Measurements from ENCODE around the gene ADAM12. TPM values are rescaled to one million over a fixed set of nuclear protein-coding genes. Genes with fewer than 3 reads are reported as not detected.

ADAM12 gene
- total RNA-seq, 1 experiment from 2014 or later, result not detected

DNA sequence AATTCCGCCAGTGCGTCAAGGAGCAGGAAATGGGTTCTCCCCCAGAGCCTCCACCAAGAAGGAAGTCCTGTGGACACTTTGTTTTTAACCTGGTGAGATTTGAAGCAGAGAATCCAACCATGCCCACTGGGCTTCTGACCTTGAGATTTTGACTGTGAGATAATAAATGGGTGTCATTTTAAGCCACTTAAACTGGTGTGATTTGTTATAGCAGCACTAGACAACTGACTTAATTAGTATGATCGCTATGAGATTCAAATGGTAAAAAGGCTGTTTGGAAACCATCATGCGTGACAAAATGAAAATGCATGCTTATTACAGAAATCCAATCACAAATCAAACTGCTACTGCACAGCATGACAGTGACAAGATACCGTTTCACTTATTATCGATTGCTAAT is 98.0 kb downstream of the ADAM12 start:
- H3K9me2 ChIP-seq (ENCODE audit: insufficient read depth), result no peaks in the 10 kb centered on the region
- DNase-seq (ENCODE audit: low read depth, low spot score) (no peak), ATAC-seq (no peak)
- no peaks in the 10 kb centered on the region for H3K9me3 ChIP-seq (ENCODE audit: control insufficient read depth in 1 of 2, insufficient read depth in 1 of 2, low read depth in 1 of 2, low read length in 2 of 2)
- H3K27me3 ChIP-seq (ENCODE audit: insufficient read depth, low read length), result peaks cover 75% of the 10 kb centered on the region
- H3K9ac ChIP-seq (ENCODE audit: low read length), result no peak overlapping the region
- H3K4me2 ChIP-seq (ENCODE audit: low read length), result no peak overlapping the region
- H3K27ac ChIP-seq (ENCODE audit: low read depth, low read length), result no peak overlapping the region
- no peaks in the 10 kb centered on the region for H3K4me1 ChIP-seq (ENCODE audit: control insufficient read depth in 1 of 2, insufficient read depth in 2 of 2, low read length in 2 of 2)
- intact Hi-C loops (cut with micrococcal nuclease), result no loop called here
- H3K36me3 ChIP-seq (ENCODE audit: control insufficient read depth in 1 of 2, insufficient read depth in 2 of 2, low read length in 2 of 2), result no peaks in the 10 kb centered on the region
- H3K4me3 ChIP-seq (replicated peaks in 1 of 2; ENCODE audit: low read depth in 1 of 2, low read length in 2 of 2), result no peak overlapping the region
- no peaks in the 10 kb centered on the region for H3K79me2 ChIP-seq (ENCODE audit: insufficient read depth, low read length)
- H2AFZ ChIP-seq (ENCODE audit: low read depth, low read length, poor library complexity, severe bottlenecking), result no peak overlapping the region
- ChIA-PET POLR2A (no interaction called here), RAD21 (ENCODE audit: low non-redundant PET in 1 of 2, low total read pairs in 2 of 2, uncharacterized antibody in 2 of 2, unreplicated experiment in 2 of 2) (no interaction called here), CTCF (no interaction called here)
- BruUV-seq (replicated peaks), result no TSS peak
- no peaks in the 10 kb centered on the region for H4K20me1 ChIP-seq (ENCODE audit: insufficient read depth)
- TF ChIP-seq CEBPB (IDR thresholded peaks at IDR 0.05; ENCODE audit: low read depth) (no peak), JUND (IDR thresholded peaks at IDR 0.05) (no peak), POLR2AphosphoS5 (IDR thresholded peaks at IDR 0.05; ENCODE audit: low read depth, low read length) (no peak), ELF1 (IDR thresholded peaks at IDR 0.05; ENCODE audit: borderline replicate concordance, low read depth) (no peak), SIN3A (IDR thresholded peaks at IDR 0.05; ENCODE audit: low read depth) (no peak), CBX3 (IDR thresholded peaks at IDR 0.05; ENCODE audit: low read depth) (no peak)

GRCh38 chr10:126288547-126289493 is 99.5 kb downstream of the ADAM12 start:
- ATAC-seq (no peak), DNase-seq (ENCODE audit: low read depth, low spot score) (no peak)
- Histone ChIP-seq H3K36me3 (ENCODE audit: control insufficient read depth in 1 of 2, insufficient read depth in 2 of 2, low read length in 2 of 2) (no peaks in the 10 kb centered on the region), H3K9me2 (ENCODE audit: insufficient read depth) (no peaks in the 10 kb centered on the region), H3K4me1 (ENCODE audit: control insufficient read depth in 1 of 2, insufficient read depth in 2 of 2, low read length in 2 of 2) (no peaks in the 10 kb centered on the region), H3K4me2 (ENCODE audit: low read length) (no peak overlapping the region), H2AFZ (ENCODE audit: low read depth, low read length, poor library complexity, severe bottlenecking) (no peak overlapping the region), H3K9me3 (ENCODE audit: control insufficient read depth in 1 of 2, insufficient read depth in 1 of 2, low read depth in 1 of 2, low read length in 2 of 2) (no peaks in the 10 kb centered on the region), H3K27me3 (ENCODE audit: insufficient read depth, low read length) (peaks cover 72% of the 10 kb centered on the region), H3K27ac (ENCODE audit: low read depth, low read length) (no peak overlapping the region), H3K79me2 (ENCODE audit: insufficient read depth, low read length) (no peaks in the 10 kb centered on the region), H3K9ac (ENCODE audit: low read length) (no peak overlapping the region), H4K20me1 (ENCODE audit: insufficient read depth) (no peaks in the 10 kb centered on the region), H3K4me3 (replicated peaks in 1 of 2; ENCODE audit: low read depth in 1 of 2, low read length in 2 of 2) (no peak overlapping the region)
- BruUV-seq (replicated peaks), result no TSS peak
- TF ChIP-seq, protein P1, sequence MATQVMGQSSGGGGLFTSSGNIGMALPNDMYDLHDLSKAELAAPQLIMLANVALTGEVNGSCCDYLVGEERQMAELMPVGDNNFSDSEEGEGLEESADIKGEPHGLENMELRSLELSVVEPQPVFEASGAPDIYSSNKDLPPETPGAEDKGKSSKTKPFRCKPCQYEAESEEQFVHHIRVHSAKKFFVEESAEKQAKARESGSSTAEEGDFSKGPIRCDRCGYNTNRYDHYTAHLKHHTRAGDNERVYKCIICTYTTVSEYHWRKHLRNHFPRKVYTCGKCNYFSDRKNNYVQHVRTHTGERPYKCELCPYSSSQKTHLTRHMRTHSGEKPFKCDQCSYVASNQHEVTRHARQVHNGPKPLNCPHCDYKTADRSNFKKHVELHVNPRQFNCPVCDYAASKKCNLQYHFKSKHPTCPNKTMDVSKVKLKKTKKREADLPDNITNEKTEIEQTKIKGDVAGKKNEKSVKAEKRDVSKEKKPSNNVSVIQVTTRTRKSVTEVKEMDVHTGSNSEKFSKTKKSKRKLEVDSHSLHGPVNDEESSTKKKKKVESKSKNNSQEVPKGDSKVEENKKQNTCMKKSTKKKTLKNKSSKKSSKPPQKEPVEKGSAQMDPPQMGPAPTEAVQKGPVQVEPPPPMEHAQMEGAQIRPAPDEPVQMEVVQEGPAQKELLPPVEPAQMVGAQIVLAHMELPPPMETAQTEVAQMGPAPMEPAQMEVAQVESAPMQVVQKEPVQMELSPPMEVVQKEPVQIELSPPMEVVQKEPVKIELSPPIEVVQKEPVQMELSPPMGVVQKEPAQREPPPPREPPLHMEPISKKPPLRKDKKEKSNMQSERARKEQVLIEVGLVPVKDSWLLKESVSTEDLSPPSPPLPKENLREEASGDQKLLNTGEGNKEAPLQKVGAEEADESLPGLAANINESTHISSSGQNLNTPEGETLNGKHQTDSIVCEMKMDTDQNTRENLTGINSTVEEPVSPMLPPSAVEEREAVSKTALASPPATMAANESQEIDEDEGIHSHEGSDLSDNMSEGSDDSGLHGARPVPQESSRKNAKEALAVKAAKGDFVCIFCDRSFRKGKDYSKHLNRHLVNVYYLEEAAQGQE (IDR thresholded peaks at IDR 0.05; ENCODE audit: low read depth), result no peak
- TF ChIP-seq, protein P2, sequence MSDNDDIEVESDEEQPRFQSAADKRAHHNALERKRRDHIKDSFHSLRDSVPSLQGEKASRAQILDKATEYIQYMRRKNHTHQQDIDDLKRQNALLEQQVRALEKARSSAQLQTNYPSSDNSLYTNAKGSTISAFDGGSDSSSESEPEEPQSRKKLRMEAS (IDR thresholded peaks at IDR 0.05), result no peak
- no peak for TF ChIP-seq JUND (IDR thresholded peaks at IDR 0.05)
- TF ChIP-seq EGR1 (IDR thresholded peaks at IDR 0.05; ENCODE audit: low read depth), result no peak
- TF ChIP-seq SRF (IDR thresholded peaks at IDR 0.05; ENCODE audit: low read depth), result no peak
- TF ChIP-seq EZH2 (IDR thresholded peaks at IDR 0.05), result no peak
- no peak for TF ChIP-seq RAD21 (IDR thresholded peaks at IDR 0.05; ENCODE audit: low read depth)
- TF ChIP-seq POLR2AphosphoS5 (IDR thresholded peaks at IDR 0.05; ENCODE audit: low read depth, low read length), result no peak
- TF ChIP-seq EZH2phosphoT487 (IDR thresholded peaks at IDR 0.05; ENCODE audit: borderline replicate concordance), result no peak
- intact Hi-C loops (cut with micrococcal nuclease), result no loop called here
- ChIA-PET RAD21 (ENCODE audit: low non-redundant PET in 1 of 2, low total read pairs in 2 of 2, uncharacterized antibody in 2 of 2, unreplicated experiment in 2 of 2) (no interaction called here), POLR2A (no interaction called here), CTCF (no interaction called here)
